GM19372 (cell line): ENCODE data around the gene METTL15.
"Not testable (repeated sequence)": the region's sequence is repeated elsewhere in the genome, so short reads cannot be mapped to it uniquely, and the experiment has no call there.

Experiments
- ATAC-seq: cut with Tn5 transposase; IDR thresholded peaks from one replicate; pipeline ENCODE4 v1.9.1; 2021; ENCODE audit warnings: mild to moderate bottlenecking, low read depth, moderate library complexity; ENCODE audit not compliant: unreplicated experiment

The METTL15 gene

DNA sequence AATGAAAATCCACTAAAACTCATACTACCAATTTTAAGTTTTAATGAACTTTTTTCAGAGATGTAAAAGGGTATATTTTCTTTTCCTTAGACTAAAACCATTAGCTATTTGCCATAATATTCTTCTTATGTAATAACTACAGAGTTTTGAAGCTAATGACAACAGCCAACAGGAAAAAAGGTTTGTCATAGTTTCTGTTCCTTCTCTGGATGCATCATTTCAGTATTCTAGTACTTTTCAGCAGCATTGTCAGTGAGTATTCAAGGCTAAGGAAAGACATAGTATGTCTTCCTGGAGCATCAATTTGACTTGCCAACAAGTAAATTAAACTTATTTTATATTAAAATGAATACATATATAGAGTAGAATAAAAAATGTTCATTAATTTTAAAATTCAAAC is 166.0 kb downstream of the METTL15 start:
- ATAC-seq = no peak

- no peak for ATAC-seq
Measured at GRCh38 chr11:28284196-28284595, 176.0 kb downstream of the METTL15 start.

DNA sequence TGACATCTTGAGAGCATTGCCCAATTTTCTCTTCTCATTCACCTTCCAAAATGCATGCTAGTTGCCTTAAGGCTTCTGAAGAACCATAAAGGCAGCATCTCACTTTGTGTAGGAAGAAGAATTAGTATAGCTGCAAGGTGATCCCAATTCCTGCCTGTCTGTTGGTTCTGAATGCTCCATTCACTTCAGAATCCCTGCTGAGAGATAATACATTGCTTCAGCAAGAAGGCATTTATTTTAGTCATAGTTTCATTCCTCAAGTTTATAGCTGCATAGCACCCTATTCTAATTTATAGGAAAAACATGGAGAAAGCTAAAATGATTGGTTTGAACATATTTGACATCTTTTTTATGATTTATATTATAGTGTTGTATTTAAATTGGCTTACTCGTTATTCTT is 181.3 kb downstream of the METTL15 start:
- no peak for ATAC-seq

- not testable (repeated sequence) for ATAC-seq
Measured at GRCh38 chr11:28290995-28291394, 182.8 kb downstream of the METTL15 start.

DNA sequence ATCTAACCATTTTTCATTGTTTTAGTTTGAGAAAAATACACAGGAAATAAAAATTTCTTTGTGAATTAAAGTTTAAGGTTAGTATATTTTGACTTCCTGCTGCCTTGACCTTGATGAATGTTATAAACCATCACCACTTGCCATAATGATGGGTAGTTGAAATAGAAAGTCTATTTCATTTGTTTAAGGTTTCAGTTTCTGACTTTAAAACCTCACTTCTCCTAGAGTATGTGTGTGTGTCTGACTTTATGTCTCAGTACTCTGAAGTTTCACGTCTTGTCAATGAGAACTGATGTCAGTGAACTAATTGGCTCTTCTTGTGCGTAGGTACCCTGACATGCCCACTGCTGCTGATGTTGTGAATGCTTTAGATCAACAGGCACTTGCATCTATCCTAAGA is 188.2 kb downstream of the METTL15 start:
- peak; percentile 83 for ATAC-seq

DNA sequence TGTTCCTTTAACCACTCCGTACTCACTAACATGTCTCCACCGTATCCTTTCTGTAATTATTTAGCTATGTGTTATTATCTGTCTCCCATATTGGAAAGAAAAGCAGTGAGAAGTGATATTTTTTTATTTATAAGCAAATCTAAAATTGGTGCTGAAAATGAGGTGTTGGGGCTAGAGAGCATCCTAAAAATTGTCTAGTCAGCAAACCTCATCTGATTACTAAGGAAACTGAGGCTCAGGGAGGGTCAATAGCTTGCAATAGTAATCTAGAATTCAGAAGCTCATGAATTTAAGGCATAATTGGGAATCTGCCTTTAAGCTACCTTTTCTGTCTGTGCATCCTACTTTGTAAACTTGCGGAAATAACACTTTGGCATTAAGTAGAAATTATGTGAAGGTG is 190.0 kb downstream of the METTL15 start:
- no peak for ATAC-seq

DNA sequence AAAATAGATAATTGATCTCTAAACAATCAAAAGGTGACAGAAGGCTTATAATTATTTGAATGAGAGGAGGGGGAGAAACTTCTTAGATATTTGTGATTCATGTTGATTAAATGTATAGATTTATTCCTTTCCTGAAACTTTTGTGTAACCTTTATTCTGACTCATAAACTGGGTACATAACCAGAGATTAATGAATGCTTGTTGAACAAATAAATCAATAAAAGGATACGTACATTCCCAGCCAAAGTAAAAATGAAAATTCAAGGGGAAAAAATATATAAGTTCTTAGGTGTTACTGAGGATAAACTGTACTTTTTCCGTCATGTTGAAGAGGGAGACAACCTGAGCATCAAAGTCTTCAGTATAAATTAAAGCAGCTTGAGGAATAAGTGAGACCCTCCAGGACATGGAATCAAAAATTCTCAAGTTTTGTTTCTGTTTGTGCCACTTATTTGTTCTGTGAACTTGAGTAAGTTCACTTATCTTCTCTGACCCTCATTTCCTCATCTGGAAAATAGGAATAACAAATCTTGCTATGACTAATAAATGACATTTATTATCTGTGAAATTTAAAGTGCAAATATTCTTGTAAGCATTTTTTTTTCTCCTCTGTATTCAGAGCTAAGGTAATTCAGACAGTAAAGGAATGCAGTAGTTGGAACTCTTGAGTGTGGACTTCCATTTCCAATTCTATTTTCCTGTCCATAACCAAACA is 195.4 kb downstream of the METTL15 start:
- ATAC-seq = no peak

GRCh38 chr11:28315440-28315839 is 207.3 kb downstream of the METTL15 start:
- no peak for ATAC-seq

GRCh38 chr11:28318871-28319270 is 210.7 kb downstream of the METTL15 start:
- ATAC-seq = no peak

DNA sequence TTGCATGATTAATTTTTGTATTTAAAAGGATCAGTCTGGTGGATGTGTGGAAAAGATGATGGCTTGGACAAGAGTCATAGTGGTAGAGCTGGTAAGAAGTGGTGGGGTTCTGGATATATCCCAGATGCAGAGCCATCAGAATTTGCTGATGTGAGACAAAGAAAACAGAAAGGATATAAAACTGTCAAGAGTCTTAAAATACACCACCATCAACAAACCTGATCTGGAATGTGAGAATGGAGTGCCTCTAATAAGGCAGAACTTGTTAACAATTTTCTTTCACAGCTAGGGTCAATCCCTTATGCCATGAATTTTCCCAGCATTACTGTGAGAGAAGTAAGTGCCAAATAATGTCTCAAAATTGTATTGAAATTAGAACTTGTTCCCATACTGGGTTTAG is 215.4 kb downstream of the METTL15 start:
- no peak for ATAC-seq

GRCh38 chr11:28332393-28332792 is 224.2 kb downstream of the METTL15 start:
- not testable (repeated sequence) for ATAC-seq

- ATAC-seq = no peak
Measured at GRCh38 chr11:28337701-28338100, 229.5 kb downstream of the METTL15 start.

- ATAC-seq = no peak
Measured at GRCh38 chr11:28338371-28338770, 230.2 kb downstream of the METTL15 start.

GRCh38 chr11:28339488-28339887 is 231.3 kb downstream of the METTL15 start:
- ATAC-seq = no peak

GRCh38 chr11:28342716-28343115 is 234.5 kb downstream of the METTL15 start:
- ATAC-seq = no peak

GRCh38 chr11:28343304-28344233 is 235.4 kb downstream of the METTL15 start:
- ATAC-seq = no peak

DNA sequence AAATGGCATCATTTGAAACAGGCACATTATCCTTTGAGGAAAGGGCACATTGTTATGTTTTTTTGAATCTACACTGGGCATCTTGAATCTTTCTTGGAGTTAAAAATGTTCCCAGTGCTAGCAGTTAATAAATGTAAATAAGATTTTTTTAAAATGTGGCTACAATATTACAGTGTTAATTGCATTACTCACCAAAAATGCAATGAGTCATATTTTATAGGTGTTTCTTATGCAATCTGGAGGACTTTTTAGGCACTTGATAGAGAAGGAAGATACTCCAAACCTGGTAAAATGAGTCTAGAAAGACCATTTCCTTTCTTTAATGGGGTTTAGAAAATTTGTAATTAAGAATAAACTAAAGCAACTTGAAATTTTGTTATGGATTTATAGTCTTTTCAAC is 238.0 kb downstream of the METTL15 start:
- no peak for ATAC-seq

DNA sequence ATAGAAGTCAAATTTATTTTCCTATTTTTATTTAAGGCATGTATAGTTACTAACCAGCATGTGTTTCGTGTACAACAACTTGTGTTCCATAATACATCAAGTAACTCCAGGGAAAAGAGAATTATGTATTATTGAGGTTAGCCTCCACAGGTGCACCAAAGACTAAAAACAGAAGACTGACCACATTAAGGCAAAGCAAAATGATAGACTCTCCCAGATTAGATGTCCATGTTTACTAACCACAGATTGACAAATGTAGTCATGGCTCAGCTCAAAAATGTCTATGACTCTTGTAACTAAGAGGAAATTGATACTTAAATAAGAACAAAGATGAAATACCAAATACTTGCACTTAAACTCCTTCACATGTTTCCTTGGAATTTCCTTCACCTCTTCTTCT is 238.5 kb downstream of the METTL15 start:
- ATAC-seq = no peak

DNA sequence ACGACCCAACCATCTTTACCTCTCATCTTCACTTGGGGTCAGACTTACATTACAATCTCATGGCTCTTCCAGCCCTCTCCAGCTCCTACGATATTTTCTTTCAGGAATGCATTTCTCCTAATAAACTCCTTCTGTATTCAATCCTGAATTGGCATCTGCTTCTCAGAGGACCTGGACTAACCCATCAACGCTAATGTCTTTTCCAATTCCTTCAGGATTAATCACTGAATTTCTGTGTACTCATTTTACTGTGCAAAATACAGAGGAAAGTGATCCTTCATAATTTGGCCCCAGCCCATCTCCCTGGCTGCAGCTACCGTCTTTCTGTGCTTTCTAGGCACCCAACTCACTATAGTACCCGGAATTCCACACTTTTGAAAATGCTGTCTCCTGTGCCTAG is 239.2 kb downstream of the METTL15 start:
- ATAC-seq = no peak

GRCh38 chr11:28350216-28350615 is 242.0 kb downstream of the METTL15 start:
- no peak for ATAC-seq

DNA sequence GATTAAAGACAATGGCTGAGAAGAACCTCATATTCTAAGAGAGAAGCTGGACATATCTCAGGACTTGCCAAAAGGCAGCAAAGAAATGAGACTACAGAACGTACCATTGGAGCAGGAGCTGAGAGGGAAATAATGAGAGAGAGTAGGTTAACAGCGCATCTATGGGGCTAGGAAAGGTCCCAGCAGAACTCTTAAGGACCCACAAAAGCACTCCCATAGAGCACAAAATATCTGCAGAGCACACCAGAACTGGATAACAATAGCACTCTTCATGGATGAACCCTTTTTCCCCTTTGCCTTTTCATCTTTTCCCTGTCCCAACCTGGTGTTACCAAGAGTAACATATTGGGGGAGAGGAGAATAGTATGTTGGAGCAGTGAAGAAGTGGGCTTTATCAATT is 245.8 kb downstream of the METTL15 start:
- ATAC-seq = no peak
